ENCODE data around the gene SLCO4C1.
A peak's percentile ranks its signal among the peaks of the same experiment; 100 is the strongest.

The SLCO4C1 gene

GRCh38 chr5:102270036-102270435 lies 26.0 kb downstream of the SLCO4C1 start:
- no peak for DNase-seq

GRCh38 chr5:102262688-102263087 lies 33.4 kb downstream of the SLCO4C1 start:
- DNase-seq: no peak

GRCh38 chr5:102249381-102249780 lies 46.7 kb downstream of the SLCO4C1 start:
- DNase-seq: no peak

GRCh38 chr5:102243213-102243612 lies 52.9 kb downstream of the SLCO4C1 start:
- DNase-seq: no peak

- DNase-seq: no peak
Measured at GRCh38 chr5:102241809-102242421, 54.2 kb downstream of the SLCO4C1 start.

- DNase-seq: no peak
Measured at GRCh38 chr5:102231693-102232619, 64.1 kb downstream of the SLCO4C1 start.

- peak; percentile 6 for DNase-seq
Measured at GRCh38 chr5:102229685-102230084, 66.4 kb downstream of the SLCO4C1 start.

GRCh38 chr5:102226321-102226720 lies 69.8 kb downstream of the SLCO4C1 start:
- DNase-seq: no peak

GRCh38 chr5:102223542-102224477 lies 72.3 kb downstream of the SLCO4C1 start:
- DNase-seq: peak; percentile 70

- no peak for DNase-seq
Measured at GRCh38 chr5:102222772-102223171, 73.3 kb downstream of the SLCO4C1 start.

- DNase-seq: no peak
Measured at GRCh38 chr5:102221949-102222348, 74.1 kb downstream of the SLCO4C1 start.

GRCh38 chr5:102218159-102218558 lies 77.9 kb downstream of the SLCO4C1 start:
- no peak for DNase-seq

- no peak for DNase-seq
Measured at GRCh38 chr5:102216678-102217077, 79.4 kb downstream of the SLCO4C1 start.

GRCh38 chr5:102211165-102211564 lies 84.9 kb downstream of the SLCO4C1 start:
- DNase-seq: no peak

- DNase-seq: no peak
Measured at GRCh38 chr5:102200861-102201260, 95.2 kb downstream of the SLCO4C1 start.

GRCh38 chr5:102196481-102196880 lies 99.6 kb downstream of the SLCO4C1 start:
- DNase-seq: no peak

Data from hematopoietic multipotent progenitor cell treated with erythropoietin and hydrocortisone succinate and interleukin-3 and kit ligand, for 8 days (in vitro differentiated cells).